ENCODE data around the gene RIOK3. TPM values are rescaled to one million over a fixed set of nuclear protein-coding genes. Genes with fewer than 3 reads are reported as not detected.

Gene RIOK3
- total RNA-seq, 3 donors from 2014 or later (not counting 1 experiment from before 2014, with no cell fraction given): 164 to 233 (median 182) TPM

- Mint-ChIP-seq H3K4me1 (peaks cover 57 to 64% of the 10 kb centered on the region in 2 donors), H3K27me3 (ENCODE audit: low read depth in 2 of 2) (no peaks in the 10 kb centered on the region), H3K4me3 (peak overlapping the region; percentile 5), H3K27ac (peak overlapping the region; percentile 6 to 67), H3K9me3 (no peaks in the 10 kb centered on the region), H3K36me3 (peaks cover 9% of the 10 kb centered on the region)
- H3K4me3 ChIP-seq (ENCODE audit: low read length): no peak overlapping the region
- 76% methylated on average over 2 of the region's 2 CpGs for WGBS (ENCODE audit: insufficient coverage)
- peaks cover 25% of the 10 kb centered on the region for H3K4me1 ChIP-seq (ENCODE audit: control insufficient read depth, insufficient read depth, low read length)
- intact Hi-C loops (cut with micrococcal nuclease): no loop called here
- DNase-seq (no peak), ATAC-seq (peak in 2 of 3 donors; percentile 24 to 37)
- H3K9me3 ChIP-seq (ENCODE audit: control insufficient read depth, insufficient read depth, low read length): no peaks in the 10 kb centered on the region
- no peak overlapping the region for H3K27ac ChIP-seq (ENCODE audit: low read length)
- no peaks in the 10 kb centered on the region for H3K27me3 ChIP-seq (ENCODE audit: control insufficient read depth, insufficient read depth, low read length)
- peaks cover 35% of the 10 kb centered on the region for H3K36me3 ChIP-seq (ENCODE audit: control insufficient read depth, insufficient read depth, low read length)
- no peak for TF ChIP-seq CTCF (IDR thresholded peaks at IDR 0.05)
Measured at GRCh38 chr18:23460285-23461273, 7.5 kb downstream of the RIOK3 start.

GRCh38 chr18:23462876-23463275 lies 9.8 kb downstream of the RIOK3 start:
- H3K27ac ChIP-seq (ENCODE audit: low read length): no peak overlapping the region
- H3K4me1 Mint-ChIP-seq: peaks cover 44 to 51% of the 10 kb centered on the region in 2 donors

GRCh38 chr18:23468753-23469459 lies 15.8 kb downstream of the RIOK3 start:
- H3K27ac Mint-ChIP-seq: no peak overlapping the region
- H3K9me3 Mint-ChIP-seq: no peaks in the 10 kb centered on the region
- peaks cover 15% of the 10 kb centered on the region for H3K36me3 Mint-ChIP-seq
- intact Hi-C loops (cut with micrococcal nuclease): no loop called here
- no peaks in the 10 kb centered on the region for H3K9me3 ChIP-seq (ENCODE audit: control insufficient read depth, insufficient read depth, low read length)
- peaks cover 85% of the 10 kb centered on the region for H3K36me3 ChIP-seq (ENCODE audit: control insufficient read depth, insufficient read depth, low read length)
- H3K27me3 ChIP-seq (ENCODE audit: control insufficient read depth, insufficient read depth, low read length): no peaks in the 10 kb centered on the region
- peaks cover 0 to 2% of the 10 kb centered on the region in 2 donors for H3K4me1 Mint-ChIP-seq
- 100% methylated on average over 3 of the region's 3 CpGs for WGBS (ENCODE audit: insufficient coverage)
- TF ChIP-seq CTCF (IDR thresholded peaks at IDR 0.05): no peak
- H3K4me3 Mint-ChIP-seq: no peak overlapping the region
- DNase-seq: no peak
- no peaks in the 10 kb centered on the region for H3K4me1 ChIP-seq (ENCODE audit: control insufficient read depth, insufficient read depth, low read length)
- H3K27ac ChIP-seq (ENCODE audit: low read length): no peak overlapping the region
- H3K4me3 ChIP-seq (ENCODE audit: low read length): no peak overlapping the region
- ATAC-seq: no peak
- no peaks in the 10 kb centered on the region for H3K27me3 Mint-ChIP-seq (ENCODE audit: low read depth in 2 of 2)

More at GRCh38 chr18:23462876-23463275, 9.8 kb downstream of the RIOK3 start:
- WGBS (ENCODE audit: insufficient coverage): no CpG with 5 or more reads among the region's 2 CpGs
- Mint-ChIP-seq H3K9me3 (no peaks in the 10 kb centered on the region), H3K27me3 (ENCODE audit: low read depth in 2 of 2) (no peaks in the 10 kb centered on the region), H3K27ac (peak overlapping the region; percentile 41 to 50), H3K4me3 (no peak overlapping the region), H3K36me3 (peaks cover 15% of the 10 kb centered on the region)
- intact Hi-C loops (cut with micrococcal nuclease): no loop called here
- DNase-seq: no peak
- Histone ChIP-seq H3K4me1 (ENCODE audit: control insufficient read depth, insufficient read depth, low read length) (peaks cover 21% of the 10 kb centered on the region), H3K36me3 (ENCODE audit: control insufficient read depth, insufficient read depth, low read length) (peaks cover 52% of the 10 kb centered on the region), H3K4me3 (ENCODE audit: low read length) (no peak overlapping the region), H3K9me3 (ENCODE audit: control insufficient read depth, insufficient read depth, low read length) (no peaks in the 10 kb centered on the region), H3K27me3 (ENCODE audit: control insufficient read depth, insufficient read depth, low read length) (no peaks in the 10 kb centered on the region)
- ATAC-seq: no peak
- no peak for TF ChIP-seq CTCF (IDR thresholded peaks at IDR 0.05)
